Fibroblast of peridontal ligament (primary cell): ENCODE data around the gene KCNN1.
"Not testable (repeated sequence)": the region's sequence is repeated elsewhere in the genome, so short reads cannot be mapped to it uniquely, and the experiment has no call there.

Source experiments
- DNase-seq: peaks from one replicate; pipeline ENCODE4 v3.0.0-alpha.2; 2010; ENCODE audit errors: extremely low read depth

The KCNN1 gene

DNA sequence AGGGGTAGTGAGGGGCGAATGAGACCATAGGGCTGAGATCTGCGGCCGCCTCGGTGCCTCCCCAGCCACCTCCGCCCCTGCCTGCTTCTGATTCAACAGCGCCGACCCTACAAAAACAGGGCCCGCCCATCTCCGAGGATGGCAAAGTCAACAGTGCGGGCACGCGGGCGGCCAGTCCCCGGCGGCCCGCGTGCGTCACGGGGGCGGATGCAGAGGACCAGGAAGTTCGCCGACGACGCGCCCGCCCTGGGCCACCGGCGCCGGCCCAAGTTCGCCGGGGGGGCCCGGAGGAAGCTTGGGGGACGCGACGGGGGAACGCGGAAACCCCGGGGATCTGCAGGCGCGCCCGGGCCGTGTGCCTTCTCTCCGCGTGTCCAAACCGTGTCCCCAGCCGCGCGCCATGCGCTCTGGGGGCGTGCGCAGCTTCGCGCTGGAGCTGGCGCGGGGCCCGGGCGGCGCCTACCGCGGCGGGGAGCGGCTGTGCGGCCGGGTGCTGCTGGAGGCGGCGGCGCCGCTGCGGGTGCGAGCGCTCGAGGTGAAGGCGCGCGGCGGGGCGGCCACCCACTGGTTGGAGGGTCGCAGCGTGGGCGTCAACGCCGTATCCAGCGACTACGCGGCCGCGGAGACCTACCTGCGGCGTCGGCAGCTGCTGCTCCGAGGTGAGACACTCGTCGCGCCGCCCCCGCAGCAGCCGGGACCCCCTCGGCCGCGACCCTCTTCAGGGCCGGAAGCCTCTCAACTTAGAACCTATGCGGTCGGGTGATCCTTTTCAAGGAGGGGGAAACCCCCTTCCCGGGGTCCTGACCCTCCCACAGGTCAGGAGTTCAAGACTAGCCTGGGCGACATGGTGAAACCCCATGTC lies 34.2 kb downstream of the KCNN1 start:
- peak; percentile 78 for DNase-seq

DNA sequence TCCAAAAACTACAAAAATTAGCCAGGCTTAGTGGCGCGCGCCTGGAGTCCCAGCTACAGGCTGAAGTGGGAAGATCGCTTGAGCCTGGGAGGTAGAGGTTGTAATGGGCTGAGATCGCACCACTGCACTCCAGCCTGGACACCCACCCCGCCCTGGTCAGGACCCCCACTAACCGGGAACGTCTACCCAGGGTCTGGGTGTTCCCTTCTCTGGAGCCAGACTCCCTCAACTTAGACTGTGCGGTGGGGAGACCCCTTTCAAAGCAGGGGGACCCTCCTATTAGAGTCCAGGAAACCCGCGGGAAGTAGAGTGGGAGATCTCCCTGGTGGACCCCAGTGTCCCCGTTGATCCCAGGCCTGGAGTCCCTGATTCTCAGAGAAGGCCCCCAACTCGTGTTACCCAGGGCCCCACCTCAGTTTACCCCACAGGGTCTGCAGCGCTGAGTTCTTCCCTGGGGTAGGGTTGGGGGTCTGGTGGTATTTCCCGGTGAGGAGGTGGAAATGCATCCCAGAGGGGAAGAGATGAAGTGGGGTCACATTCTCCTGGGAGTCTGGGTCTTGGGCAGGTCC lies 35.0 kb downstream of the KCNN1 start:
- peak; percentile 24 for DNase-seq

DNA sequence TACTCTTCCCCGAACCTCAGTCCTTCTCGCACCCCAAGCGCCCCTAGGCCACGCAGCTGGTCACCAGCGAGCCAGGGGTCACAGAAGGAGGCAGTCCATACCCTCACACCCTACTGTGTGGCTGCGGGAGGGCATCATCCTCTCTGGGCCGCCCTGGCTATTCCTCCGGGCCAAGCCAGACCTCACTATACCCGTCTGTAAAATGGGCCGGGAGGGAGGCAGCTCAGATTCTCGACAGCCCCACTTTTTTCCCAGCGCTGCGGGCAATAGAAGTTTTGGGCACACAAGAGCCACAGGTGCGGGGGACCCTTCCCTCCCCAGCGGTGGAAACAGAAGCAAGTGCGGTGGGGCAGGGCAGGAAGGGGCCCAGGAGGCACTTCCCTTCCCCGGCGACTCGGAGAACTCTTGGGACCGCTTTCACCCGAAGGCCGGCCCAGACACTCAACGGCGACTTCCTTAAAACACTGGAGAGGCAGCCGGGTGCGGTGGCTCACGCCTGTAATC lies 35.5 kb downstream of the KCNN1 start:
- DNase-seq, result no peak

DNA sequence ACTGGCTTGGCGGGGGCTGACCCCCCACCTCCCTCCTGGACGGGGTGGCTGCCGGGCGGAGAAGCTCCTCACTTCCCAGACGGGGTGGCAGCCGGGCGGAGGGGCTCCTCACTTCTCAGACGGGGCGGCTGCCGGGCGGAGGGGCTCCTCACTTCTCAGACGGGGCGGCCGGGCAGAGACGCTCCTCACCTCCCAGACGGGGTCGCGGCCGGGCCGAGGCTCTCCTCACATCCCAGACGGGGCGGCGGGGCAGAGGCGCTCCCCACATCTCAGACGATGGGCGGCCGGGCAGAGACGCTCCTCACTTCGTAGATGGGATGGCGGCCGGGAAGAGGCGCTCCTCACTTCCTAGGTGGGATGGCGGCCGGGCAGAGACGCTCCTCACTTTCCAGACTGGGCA lies 38.8 kb downstream of the KCNN1 start:
- DNase-seq, result not testable (repeated sequence)

DNA sequence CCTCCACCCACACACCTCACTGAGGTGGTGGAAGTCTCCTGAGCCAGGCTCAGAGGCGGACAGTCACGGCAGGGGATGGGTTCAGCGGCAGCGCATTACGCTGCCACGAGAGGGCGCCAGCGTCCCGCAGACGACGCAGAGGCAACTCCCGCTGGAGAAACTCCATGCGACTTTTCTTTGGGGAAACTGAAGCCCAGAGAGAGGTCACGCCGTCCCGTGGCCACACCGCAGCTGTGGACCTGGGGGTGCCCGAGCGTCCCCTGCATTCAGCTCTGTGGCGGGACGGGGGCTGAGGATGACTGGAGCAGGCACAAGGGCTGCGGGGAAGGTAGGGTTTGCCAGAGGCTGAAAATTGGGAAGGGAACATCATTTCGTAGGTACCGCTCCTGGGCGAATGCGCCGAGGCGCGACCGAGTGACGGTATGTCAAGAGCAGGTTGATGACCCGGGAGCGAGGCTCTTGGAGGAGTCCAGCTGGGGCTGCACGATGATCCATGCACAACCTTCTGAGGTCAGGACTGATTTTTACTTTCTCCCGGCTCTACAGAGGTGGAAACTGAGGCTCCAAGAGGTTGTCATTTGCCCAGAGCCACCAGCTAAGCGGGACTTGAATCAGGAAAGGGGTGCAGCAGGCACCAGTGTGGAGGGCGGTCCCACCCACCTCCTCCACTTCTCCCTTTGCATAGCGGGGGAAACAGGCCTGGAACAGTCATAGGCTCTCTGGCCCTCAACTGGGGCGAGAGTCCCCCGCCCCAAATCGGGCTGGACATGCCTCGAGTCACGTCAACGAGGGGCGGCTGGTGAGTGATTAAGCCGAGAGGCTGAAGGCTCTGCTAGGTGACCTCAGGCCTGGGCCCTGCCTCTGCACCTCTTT lies 40.4 kb downstream of the KCNN1 start:
- peak; percentile 69 for DNase-seq

DNA sequence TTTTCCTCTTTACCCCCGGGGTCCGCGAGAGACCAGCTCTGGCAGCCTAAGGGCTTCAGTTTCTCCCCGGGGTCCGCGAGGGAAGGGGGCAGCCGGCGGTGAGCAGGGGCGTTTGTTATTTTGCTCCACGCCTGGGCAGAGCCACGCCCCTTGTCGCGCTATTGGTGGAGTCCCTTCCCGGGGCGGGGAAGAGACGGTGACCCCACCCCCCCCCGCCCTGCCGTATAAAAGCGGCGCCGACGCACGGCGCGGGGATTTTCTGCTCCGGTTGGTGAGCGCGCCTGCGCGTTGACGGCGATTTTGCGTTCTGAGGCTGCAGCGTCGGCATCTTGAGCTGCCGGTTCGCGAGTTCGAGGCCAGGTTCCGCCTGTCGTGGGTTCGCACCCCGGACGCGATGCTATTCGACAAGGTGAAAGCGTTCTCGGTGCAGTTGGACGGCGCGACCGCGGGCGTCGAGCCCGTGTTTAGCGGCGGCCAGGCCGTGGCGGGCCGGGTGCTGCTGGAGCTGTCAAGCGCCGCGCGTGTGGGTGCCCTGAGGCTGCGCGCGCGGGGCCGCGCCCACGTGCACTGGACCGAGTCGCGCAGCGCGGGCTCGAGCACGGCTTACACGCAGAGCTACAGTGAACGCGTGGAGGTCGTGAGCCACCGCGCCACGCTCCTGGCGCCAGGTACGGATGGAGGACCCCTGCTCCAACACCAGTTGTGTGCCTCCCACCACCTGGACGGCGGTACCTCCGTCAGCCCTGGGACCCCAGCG lies 41.2 kb downstream of the KCNN1 start, which contains the start of gene ARRDC2:
Gene ARRDC2 (plus strand): TSS at position 254 of the 757 bp plus-strand sequence. CDS start 141 bp downstream, at position 395.
- peak; percentile 86 for DNase-seq

DNA sequence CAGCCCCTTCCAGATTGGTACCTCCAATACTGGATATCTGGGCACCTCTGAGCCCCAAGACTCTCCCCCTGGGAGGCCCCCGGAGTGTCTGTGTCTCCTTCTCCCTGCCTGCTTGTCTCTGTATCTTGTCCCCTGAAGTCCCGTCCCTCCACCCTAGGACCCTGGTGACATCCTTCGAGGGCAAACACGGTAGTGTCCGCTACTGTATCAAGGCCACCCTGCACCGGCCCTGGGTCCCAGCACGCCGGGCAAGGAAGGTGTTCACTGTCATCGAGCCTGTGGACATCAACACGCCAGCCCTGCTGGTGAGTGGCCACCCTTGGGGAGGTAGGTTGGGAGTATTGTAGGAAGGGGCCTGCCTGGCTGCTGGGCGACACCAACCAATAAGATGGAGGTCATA lies 41.9 kb downstream of the KCNN1 start:
- DNase-seq, result no peak

DNA sequence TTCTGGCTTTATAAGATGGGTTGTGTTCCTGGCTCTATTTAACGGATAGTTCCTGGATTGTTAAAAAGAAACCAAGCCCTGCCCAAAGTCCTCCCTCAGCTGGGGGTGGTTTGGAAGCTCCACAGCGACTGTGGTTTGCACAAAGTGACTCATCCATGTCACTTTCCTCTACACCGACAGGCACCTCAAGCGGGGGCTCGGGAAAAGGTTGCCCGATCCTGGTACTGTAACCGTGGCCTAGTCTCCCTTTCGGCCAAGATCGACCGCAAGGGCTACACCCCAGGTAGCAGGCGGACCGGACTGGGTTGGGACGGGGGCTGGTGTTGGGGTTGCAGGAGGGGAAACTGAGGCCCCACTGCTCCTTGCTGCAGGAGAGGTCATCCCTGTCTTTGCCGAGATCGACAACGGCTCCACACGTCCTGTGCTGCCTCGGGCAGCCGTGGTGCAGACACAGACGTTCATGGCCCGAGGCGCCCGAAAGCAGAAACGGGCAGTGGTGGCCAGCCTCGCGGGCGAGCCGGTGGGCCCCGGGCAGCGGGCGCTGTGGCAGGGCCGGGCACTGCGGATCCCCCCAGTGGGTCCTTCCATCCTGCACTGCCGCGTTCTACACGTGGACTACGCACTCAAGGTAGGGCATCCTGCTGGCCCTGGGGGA lies 42.6 kb downstream of the KCNN1 start:
- DNase-seq, result no peak

DNA sequence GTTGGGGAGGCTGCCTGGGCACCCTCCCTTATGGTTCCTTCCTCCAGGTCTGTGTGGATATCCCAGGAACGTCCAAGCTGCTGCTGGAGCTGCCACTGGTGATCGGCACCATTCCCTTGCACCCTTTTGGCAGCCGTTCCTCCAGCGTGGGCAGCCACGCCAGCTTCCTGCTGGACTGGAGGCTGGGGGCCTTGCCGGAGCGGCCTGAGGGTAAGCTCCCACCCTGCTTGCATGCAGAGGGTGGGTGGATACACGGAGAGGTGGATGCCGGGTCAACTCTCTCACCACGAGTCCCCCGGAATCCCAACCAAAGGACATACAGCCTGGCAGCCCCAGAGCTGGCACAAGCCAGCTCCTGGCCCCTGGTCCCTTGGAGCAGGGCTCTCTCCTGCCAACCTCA lies 43.2 kb downstream of the KCNN1 start:
- no peak for DNase-seq

DNA sequence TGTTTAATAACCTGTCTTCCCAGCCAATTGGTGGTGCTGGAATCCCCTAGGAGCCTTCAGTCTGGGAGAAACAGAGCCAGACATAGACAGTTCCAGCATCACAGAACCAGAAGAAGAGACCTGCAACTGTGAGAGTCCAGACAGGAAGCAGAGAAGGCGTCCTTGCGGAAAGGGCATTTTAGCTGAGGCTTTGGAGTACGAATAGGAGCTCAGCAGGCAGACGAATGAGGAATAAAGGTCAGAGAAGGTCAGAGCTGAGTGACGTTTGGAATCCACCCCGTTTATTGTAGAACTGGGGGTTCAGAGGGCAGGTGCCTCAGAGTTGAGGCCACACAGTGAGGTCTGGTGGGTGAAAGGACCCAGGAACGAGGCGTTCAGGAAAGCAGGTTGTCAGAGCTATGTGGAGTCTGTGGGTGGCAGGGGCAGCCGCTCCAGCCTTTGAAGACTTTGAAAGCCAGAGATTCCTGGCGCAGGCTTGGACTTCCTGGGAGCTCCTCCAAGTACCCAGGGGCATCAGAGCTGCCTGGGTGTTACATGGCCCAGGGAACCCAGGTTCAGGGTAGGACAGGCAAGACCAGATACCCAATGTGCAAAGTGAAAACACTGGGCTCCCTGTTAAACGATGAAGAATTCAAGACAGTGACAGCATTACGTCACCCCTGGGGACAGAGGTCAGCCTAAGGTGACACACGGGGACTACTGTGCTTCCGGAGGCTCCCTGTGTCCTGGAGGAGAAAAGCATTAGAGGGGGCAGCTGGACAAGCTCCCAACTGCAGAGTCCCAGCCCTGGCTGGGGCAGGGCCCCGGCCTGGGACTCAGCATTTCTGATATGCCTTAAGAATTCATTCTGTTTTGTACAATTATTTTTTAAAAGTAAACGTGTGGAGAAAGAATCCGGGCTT lies 46.6 kb downstream of the KCNN1 start:
- no peak for DNase-seq

DNA sequence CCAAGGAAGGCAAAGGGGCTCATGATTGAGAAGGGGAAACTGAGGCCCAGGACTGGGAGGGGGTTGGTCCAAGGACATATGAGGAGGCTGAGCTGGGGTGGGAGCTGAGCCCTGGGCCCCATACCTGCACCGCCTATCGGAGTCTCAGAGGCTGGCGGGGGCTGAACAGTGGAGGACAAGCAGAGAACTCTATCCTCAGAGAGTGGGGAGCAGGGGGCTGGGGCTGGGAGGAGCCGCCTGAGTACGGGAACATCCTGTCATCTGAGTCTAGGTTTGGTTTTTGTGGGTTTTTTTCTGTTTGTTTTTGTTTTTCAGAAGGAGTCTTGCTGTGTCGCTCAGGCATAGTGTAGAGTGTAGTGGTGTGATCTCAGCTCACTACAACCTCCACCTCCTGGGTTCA lies 47.3 kb downstream of the KCNN1 start:
- DNase-seq, result no peak

DNA sequence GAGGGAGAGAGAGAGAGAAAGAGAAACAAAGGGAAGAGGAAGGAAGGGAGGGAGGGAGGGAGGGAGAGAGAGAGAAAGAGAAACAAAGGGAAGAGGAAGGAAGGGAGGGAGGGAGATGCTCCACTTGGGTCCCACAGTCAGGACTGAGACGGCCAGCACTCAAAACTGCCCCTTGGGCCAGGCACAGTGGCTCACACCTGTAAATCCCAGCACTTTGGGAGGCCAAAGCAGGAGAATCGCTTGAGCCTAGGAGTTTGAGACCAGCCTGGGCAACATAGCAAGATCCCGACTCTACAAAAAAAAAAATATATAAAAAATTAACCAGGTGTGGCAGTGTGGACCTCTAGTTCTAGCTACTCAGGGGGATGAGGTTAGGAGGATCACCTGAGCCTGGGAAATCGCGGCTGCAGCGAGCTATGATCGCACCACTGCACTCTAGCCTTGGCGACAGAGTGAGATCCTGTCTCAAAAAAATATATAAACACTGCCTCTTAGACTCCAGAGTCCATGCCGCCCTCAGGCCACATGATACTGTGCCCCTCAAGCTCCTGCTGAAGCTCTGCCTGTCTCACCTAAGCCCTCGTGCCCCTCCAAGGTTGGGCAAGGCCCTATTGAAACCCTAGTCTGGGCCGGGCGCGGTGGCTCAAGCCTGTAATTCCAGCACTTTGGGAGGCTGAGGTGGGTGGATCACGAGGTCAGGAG lies 49.5 kb downstream of the KCNN1 start:
- DNase-seq, result no peak

DNA sequence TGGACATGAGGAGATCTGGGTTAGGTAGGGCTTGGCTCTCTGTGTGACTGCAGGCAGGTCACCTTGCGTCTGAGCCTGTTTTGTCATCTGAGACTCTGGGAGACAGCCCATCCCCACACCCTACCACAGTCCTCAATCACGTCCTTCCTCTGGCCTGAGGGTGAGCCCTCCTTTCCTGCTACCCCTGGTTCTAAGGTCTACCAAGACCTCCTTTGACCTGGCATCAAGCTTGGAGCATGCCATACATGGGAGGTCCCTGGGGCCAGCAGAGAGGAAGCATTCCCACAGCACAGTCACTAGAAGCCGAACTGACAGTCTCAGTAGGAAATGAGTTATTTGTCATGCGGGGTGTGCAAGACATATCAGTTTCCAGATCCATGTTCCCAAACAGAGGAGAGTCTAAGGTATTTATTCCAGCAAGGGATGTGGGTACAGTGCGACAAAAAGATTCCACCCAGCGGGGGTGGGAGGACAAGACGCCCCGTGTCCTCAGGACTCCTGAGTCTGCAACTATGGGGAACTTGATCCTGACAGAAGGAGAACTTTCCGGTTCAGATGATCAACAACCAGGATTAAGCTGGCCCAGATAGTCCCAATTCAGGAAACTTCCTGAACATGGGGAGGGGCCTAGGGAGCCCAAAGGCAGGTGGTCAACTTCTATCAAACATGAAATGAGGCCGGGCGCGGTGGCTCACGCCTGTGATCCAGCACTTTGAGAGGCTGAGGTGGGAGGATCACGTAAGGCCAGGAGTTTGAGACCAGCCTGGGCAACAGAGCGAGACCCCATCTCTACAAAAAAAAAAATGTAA lies 50.6 kb downstream of the KCNN1 start:
- no peak for DNase-seq

DNA sequence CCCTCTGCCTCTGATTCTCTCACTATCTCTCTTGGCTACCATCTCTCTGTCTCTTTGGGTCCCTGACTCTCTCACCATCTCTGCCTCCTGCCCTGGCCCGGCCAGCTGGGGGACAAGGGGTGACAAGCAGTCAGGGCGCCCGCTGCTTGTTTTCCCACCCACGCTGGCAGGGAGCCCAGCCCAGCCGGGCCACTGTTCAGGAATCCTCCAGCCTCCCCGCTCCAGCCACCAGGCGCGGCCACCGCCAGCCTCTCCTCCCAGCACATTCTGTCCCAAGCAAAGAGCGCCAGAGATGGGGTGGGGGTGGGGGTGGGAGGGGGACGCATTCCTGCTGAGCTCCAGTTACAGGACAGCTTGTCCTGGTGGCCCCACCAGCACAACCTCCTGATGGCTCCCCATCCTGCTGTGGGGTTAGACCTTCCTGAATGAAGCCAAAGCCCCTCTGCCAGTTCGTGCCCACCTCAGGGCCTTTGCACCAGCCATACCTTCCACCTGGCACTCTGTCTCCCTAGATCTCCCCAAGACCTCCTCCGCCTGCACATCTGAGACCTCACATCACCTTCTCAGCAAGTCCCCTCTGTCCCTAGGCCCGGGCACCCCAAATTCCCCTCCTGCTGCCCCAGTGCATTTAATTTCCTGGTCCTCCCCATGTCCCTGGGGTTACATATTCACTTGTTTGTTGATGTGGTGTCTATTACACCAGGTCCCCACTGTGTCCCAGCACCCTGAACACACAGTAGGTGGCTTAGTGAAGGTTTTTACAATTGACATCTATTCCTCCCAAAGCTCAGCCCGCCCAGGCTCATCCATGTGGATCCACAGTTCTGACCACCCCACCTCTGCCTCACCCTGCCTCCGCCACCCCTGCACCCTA lies 53.5 kb downstream of the KCNN1 start:
- no peak for DNase-seq

DNA sequence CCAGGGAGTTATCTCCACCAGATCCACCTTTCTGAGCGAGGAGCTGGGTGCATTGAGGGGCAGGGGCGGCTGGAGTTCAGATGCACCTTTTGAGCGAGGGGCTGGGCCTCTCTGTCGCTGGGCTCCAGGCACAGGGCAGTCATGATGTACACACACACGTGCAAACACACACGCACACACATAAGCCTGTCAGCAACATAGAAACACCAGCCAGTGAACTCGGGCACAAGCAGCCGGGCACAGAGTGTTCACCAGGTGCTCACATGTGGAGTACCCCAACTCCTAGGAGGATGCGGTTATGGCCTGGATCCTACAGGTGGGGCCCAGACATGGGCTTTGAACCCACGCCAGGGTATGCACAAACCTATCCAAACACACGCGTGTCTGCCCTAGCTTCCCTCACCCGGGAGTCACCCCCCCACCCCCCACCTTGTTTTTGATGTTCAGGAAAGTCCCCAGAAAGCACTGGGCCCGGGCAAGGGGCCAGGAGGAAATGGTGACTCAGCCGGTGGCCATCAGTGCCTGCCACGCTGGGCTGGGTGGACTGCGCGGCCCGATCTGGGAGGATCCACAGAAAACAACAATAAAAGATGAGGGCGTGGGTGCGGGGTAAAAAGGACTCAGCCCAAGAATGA lies 54.3 kb downstream of the KCNN1 start:
- peak; percentile 71 for DNase-seq

DNA sequence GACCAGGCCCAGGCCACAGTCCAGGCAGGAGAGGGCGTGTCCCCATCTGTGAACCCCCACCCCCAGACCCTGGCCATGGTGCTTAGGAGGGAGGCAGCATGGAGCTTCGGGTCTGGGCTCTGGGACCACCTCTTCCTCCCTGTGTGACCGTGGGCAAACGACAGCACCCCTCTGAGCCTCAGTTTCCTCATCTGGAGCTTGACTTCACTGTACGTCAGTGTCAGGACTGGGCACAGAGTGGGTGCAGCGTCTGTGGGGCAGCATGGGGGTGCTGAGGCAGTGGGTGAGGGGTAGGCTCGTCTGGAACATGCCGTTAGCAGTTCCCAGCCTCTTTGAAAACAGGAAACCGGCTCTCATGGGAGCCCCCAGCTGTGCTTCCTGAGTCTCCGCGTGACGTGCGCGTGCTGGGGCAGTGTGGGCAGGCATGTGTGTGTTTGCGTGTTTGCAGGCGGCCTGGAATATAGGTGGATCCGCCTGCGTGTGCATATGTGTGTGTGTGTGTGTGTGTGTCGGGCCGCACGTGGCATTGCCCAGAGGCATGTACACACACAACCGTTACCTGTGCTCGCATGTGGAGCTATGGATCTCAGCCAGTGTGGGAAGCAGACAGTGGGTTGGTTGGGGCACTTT lies 56.8 kb downstream of the KCNN1 start:
- DNase-seq, result peak; percentile 65
